GM12872 (cell line): ENCODE measurements around the gene NUDT22.

Experiments used
- TF ChIP-seq, protein P1 (sequence below): IDR thresholded peaks from 3 replicates; pipeline ENCODE4 v1.5.1; 2011; ENCODE audit warnings: low read depth, mild to moderate bottlenecking, low read length, moderate library complexity; ENCODE audit not compliant: insufficient read depth

Gene NUDT22

DNA sequence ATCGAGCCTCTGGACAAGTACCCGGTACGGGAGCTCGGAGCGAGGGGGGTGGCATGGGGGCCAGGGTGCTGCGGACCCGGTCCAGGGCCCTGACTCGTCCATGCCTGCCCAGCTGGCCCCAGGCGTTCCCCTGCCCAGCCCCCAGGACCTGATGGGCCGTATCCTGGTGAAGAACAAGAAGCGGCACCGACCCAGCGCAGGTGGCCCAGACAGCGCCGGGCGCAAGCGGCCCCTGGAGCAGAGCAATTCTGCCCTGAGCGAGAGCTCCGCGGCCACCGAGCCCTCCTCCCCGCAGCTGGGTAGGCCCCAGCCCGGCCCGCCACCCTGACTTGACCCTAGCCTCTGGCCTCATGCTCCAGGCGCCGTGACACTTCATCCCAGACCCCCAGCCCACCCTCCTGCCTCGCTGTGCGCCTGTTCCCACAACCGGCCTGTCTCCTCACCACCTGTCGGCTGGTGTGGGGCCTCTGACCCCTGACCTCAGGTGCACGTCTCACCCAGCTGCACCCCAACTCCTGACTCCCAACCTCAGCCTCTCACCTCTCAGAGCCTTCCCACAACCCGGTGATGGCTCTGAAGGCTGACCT, 33.0 kb downstream of the NUDT22 start:
- TF ChIP-seq, protein P1, sequence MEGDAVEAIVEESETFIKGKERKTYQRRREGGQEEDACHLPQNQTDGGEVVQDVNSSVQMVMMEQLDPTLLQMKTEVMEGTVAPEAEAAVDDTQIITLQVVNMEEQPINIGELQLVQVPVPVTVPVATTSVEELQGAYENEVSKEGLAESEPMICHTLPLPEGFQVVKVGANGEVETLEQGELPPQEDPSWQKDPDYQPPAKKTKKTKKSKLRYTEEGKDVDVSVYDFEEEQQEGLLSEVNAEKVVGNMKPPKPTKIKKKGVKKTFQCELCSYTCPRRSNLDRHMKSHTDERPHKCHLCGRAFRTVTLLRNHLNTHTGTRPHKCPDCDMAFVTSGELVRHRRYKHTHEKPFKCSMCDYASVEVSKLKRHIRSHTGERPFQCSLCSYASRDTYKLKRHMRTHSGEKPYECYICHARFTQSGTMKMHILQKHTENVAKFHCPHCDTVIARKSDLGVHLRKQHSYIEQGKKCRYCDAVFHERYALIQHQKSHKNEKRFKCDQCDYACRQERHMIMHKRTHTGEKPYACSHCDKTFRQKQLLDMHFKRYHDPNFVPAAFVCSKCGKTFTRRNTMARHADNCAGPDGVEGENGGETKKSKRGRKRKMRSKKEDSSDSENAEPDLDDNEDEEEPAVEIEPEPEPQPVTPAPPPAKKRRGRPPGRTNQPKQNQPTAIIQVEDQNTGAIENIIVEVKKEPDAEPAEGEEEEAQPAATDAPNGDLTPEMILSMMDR: no peak

- TF ChIP-seq, protein P1: no peak
These were observed 33.5 kb downstream of the NUDT22 start for GRCh38 chr11:64259533-64260067.

DNA sequence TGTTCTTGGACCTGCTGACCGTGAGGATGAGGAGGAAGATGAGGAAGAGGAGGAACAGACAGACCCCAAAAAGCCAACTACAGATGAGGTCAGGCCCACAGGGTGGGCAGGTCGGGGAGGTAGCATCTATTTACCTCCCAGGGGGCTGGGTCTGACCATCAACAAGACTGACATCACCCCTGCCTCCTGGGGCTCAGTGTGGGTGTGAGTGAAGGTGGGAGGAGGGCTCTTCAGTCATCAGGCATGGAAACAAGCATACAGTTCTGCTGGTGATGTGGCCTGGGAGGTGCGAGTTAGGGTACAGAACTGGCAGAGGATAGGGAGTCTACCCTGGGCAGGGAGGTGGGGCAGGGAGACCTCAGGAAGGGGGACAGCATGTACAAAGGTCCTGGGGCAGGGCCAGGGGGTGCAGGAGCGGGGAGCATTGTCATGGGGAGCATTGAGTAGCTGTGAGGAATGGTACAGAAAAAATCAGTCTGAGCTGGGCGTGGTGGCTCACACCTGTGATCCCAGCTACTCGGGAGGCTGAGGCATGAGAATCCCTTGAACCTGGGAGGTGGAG, 34.2 kb downstream of the NUDT22 start:
- TF ChIP-seq, protein P1: no peak

DNA sequence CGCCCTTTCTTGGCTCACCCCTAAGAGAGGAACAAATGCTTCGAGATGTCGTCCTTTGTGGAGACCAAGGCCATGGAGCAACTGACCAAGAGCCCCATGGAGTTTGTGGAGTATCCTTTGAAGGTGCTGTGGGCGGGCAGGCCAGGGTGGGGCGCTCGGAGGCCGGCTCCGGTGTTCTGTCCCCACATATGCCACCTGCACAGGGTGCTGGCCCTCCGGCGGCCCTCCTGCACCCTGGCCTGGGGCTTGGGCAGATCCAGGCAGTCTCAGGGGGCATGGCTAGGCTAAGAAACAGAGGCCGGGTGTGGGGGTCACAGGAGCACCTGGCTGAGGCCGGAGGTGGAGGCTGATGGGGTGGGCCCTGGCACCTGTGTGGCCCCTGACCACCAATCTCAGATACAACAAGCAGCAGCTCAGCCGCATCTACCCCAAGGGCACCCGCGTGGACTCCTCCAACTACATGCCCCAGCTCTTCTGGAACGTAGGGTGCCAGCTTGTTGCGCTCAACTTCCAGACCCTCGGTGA, 35.5 kb downstream of the NUDT22 start:
- TF ChIP-seq, protein P1: no peak

DNA sequence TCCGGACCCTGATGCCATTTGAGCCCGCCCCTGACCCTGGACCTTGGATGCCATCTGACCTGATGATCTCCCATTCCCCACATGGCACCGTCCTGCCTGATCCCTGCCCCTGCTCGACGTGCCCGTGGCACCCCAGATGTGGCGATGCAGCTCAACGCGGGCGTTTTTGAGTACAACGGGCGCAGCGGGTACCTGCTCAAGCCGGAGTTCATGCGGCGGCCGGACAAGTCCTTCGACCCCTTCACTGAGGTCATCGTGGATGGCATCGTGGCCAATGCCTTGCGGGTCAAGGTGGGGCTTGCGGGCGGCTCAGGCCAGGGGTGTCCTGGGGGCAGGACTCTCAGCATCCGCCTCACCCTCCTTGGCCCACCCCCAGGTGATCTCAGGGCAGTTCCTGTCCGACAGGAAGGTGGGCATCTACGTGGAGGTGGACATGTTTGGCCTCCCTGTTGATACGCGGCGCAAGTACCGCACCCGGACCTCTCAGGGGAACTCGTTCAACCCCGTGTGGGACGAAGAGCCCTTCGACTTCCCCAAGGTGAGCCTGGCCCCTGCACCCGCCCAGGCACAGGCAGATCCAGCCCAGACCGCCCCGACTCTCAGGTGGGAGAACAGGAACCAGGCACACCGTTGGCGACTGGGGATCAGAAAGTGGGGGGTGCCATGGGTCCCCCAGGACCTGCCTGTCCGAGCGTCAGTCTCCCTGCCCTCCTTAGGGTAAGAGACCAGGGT, 36.4 kb downstream of the NUDT22 start:
- TF ChIP-seq, protein P1: no peak

GRCh38 chr11:64263021-64263946, 37.2 kb downstream of the NUDT22 start:
- TF ChIP-seq, protein P1: no peak
